ENCODE data around the gene ADAMTS6. TPM values are rescaled to one million over a fixed set of nuclear protein-coding genes. Genes with fewer than 3 reads are reported as not detected.

ADAMTS6 gene
- total RNA-seq, 1 experiment from 2014 or later = 2.8 TPM

- no peaks in the 10 kb centered on the region; the same call in 1 of the 2 replicates for H3K9me3 Mint-ChIP-seq
- no peak for ATAC-seq
These were observed 372.7 kb downstream of the ADAMTS6 start for GRCh38 chr5:65108786-65109743.

GRCh38 chr5:65105301-65105700, 376.4 kb downstream of the ADAMTS6 start:
- CTCF ChIA-PET = no interaction called here
- Mint-ChIP-seq H3K4me3 (no peak overlapping the region), H3K9me3 (no peaks in the 10 kb centered on the region; the same call in 1 of the 2 replicates), H3K4me1 (peaks cover 33% of the 10 kb centered on the region), H3K36me3 (no peaks in the 10 kb centered on the region), H3K27me3 (ENCODE audit: low read depth) (peaks cover 7% of the 10 kb centered on the region), H3K27ac (no peak overlapping the region)
- POLR2A ChIA-PET = no interaction called here
- TF ChIP-seq, protein P1, sequence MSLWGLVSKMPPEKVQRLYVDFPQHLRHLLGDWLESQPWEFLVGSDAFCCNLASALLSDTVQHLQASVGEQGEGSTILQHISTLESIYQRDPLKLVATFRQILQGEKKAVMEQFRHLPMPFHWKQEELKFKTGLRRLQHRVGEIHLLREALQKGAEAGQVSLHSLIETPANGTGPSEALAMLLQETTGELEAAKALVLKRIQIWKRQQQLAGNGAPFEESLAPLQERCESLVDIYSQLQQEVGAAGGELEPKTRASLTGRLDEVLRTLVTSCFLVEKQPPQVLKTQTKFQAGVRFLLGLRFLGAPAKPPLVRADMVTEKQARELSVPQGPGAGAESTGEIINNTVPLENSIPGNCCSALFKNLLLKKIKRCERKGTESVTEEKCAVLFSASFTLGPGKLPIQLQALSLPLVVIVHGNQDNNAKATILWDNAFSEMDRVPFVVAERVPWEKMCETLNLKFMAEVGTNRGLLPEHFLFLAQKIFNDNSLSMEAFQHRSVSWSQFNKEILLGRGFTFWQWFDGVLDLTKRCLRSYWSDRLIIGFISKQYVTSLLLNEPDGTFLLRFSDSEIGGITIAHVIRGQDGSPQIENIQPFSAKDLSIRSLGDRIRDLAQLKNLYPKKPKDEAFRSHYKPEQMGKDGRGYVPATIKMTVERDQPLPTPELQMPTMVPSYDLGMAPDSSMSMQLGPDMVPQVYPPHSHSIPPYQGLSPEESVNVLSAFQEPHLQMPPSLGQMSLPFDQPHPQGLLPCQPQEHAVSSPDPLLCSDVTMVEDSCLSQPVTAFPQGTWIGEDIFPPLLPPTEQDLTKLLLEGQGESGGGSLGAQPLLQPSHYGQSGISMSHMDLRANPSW (CRISPR knock-in tag; conservative IDR thresholded peaks at IDR 0.05; ENCODE audit: low read depth) = no peak
- ATAC-seq = no peak
- DNase-seq (ENCODE audit: low spot score) = no peak

More at GRCh38 chr5:65108786-65109743, 372.7 kb downstream of the ADAMTS6 start:
- Mint-ChIP-seq H3K36me3 (no peaks in the 10 kb centered on the region), H3K4me1 (peaks cover 5% of the 10 kb centered on the region), H3K27me3 (ENCODE audit: low read depth) (peaks cover 7% of the 10 kb centered on the region; the same call in 1 of the 2 replicates), H3K4me3 (no peak overlapping the region), H3K27ac (no peak overlapping the region)
- CTCF ChIA-PET = no interaction called here
- DNase-seq (ENCODE audit: low spot score) = no peak
- POLR2A ChIA-PET = no interaction called here
- TF ChIP-seq ZNF425 (CRISPR knock-in tag; conservative IDR thresholded peaks at IDR 0.05) (no peak), CREM (CRISPR knock-in tag; IDR thresholded peaks at IDR 0.05) (no peak), EMX1 (CRISPR knock-in tag; IDR thresholded peaks at IDR 0.05) (no peak)

DNA sequence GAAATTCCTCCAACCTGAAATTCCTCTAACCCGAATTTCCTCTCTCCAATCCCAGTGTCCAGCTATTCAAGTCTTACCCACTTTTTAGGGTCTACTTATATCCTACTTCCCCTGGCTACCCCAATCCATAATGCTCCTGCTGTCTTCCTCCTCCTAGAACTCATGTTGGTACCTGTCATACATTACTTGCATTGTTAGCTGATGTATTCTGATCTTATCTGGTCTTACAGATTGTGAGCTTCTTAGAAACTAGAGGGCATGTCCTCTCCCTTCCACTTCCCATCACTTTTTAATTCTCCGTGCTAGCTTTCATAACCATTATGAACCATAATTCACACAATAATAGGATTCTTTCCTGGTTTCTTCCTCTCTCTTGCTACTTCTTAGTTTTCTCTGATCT, 376.9 kb downstream of the ADAMTS6 start:
- CTCF ChIA-PET = interaction anchor here (6.6 kb wide), 1 partner anchor 378 kb away, joined by 66 read pairs; the partner anchor contains the start of gene ADAMTS6
- Mint-ChIP-seq H3K36me3 (no peaks in the 10 kb centered on the region), H3K4me3 (no peak overlapping the region), H3K4me1 (peaks cover 33% of the 10 kb centered on the region), H3K9me3 (no peaks in the 10 kb centered on the region; the same call in 1 of the 2 replicates), H3K27ac (no peak overlapping the region), H3K27me3 (ENCODE audit: low read depth) (peaks cover 7% of the 10 kb centered on the region)
- DNase-seq (ENCODE audit: low spot score) (no peak), ATAC-seq (no peak)
- POLR2A ChIA-PET = no interaction called here
- TF ChIP-seq, protein P2, sequence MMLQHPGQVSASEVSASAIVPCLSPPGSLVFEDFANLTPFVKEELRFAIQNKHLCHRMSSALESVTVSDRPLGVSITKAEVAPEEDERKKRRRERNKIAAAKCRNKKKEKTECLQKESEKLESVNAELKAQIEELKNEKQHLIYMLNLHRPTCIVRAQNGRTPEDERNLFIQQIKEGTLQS (CRISPR knock-in tag; conservative IDR thresholded peaks at IDR 0.05) = no peak

DNA sequence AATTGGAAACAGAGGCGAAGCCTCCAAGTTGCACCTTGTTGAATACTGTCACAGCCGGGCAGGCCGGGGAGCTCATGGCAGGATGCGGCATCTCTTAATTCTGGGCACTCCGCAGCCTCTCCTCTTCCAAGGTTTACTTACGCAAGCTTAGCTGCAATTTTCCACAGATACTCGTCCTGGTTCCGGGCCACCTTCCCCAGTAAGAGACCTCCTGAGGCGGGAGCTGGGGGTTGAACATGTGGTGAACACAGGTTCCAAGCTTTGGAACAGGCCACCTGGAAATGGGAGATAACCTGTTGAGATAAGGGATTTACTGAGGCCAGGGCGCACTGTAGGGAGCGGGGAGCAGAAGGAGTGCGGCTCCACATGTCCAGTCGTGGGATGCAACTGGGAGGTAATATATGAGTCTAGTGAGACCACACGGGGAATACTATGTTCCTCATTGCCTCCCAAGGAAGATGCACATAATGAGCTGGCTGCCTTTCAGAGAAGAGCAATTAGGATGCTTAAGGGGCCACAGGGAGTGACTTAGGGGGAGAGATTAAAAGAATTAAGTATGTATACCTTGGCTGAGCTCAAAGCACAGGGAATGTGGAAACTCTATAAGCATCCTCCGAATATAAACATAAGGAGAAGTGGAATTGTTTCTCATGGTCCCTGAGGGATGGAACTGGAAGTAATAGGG, 377.8 kb downstream of the ADAMTS6 start:
- DNase-seq (ENCODE audit: low spot score) = no peak
- H3K27me3 Mint-ChIP-seq (ENCODE audit: low read depth) = peaks cover 7% of the 10 kb centered on the region
- CTCF ChIA-PET = interaction anchor here (1.0 to 6.6 kb wide), 6 partner anchors 9 to 379 kb away, joined by 3 to 66 read pairs (median 4); partner anchors contain the start of gene ADAMTS6
- H3K4me1 Mint-ChIP-seq = peaks cover 33% of the 10 kb centered on the region
- peak overlapping the region; percentile 50 for H3K4me3 Mint-ChIP-seq
- peak overlapping the region; percentile 39 for H3K27ac Mint-ChIP-seq
- H3K36me3 Mint-ChIP-seq = no peaks in the 10 kb centered on the region
- H3K9me3 Mint-ChIP-seq = no peaks in the 10 kb centered on the region; the same call in 1 of the 2 replicates
- POLR2A ChIA-PET = interaction anchor here (0.7 to 2.0 kb wide), 6 partner anchors 9 to 619 kb away, joined by 3 to 13 read pairs (median 4); partner anchors contain the start of gene ADAMTS6
- 0 out of 2 replicates have a peak, but pooled peaks have one; percentile 1 for ATAC-seq
- TF ChIP-seq, protein P3, sequence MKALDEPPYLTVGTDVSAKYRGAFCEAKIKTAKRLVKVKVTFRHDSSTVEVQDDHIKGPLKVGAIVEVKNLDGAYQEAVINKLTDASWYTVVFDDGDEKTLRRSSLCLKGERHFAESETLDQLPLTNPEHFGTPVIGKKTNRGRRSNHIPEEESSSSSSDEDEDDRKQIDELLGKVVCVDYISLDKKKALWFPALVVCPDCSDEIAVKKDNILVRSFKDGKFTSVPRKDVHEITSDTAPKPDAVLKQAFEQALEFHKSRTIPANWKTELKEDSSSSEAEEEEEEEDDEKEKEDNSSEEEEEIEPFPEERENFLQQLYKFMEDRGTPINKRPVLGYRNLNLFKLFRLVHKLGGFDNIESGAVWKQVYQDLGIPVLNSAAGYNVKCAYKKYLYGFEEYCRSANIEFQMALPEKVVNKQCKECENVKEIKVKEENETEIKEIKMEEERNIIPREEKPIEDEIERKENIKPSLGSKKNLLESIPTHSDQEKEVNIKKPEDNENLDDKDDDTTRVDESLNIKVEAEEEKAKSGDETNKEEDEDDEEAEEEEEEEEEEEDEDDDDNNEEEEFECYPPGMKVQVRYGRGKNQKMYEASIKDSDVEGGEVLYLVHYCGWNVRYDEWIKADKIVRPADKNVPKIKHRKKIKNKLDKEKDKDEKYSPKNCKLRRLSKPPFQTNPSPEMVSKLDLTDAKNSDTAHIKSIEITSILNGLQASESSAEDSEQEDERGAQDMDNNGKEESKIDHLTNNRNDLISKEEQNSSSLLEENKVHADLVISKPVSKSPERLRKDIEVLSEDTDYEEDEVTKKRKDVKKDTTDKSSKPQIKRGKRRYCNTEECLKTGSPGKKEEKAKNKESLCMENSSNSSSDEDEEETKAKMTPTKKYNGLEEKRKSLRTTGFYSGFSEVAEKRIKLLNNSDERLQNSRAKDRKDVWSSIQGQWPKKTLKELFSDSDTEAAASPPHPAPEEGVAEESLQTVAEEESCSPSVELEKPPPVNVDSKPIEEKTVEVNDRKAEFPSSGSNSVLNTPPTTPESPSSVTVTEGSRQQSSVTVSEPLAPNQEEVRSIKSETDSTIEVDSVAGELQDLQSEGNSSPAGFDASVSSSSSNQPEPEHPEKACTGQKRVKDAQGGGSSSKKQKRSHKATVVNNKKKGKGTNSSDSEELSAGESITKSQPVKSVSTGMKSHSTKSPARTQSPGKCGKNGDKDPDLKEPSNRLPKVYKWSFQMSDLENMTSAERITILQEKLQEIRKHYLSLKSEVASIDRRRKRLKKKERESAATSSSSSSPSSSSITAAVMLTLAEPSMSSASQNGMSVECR (CRISPR knock-in tag; IDR thresholded peaks at IDR 0.05; ENCODE audit: borderline replicate concordance) = no peak
- no peak for TF ChIP-seq IRF2 (CRISPR knock-in tag; IDR thresholded peaks at IDR 0.05; ENCODE audit: borderline replicate concordance, low read depth)
- TF ChIP-seq, protein P1 (CRISPR knock-in tag; conservative IDR thresholded peaks at IDR 0.05; ENCODE audit: low read depth) = no peak
- TF ChIP-seq OVOL2 (CRISPR knock-in tag; IDR thresholded peaks at IDR 0.05; ENCODE audit: borderline replicate concordance) = no peak
- TF ChIP-seq NFE2L1 (CRISPR knock-in tag; IDR thresholded peaks at IDR 0.05) = no peak
- no peak for TF ChIP-seq KAT7 (CRISPR knock-in tag; IDR thresholded peaks at IDR 0.05; ENCODE audit: borderline replicate concordance)
- no peak for TF ChIP-seq GRHL2 (CRISPR knock-in tag; IDR thresholded peaks at IDR 0.05; ENCODE audit: insufficient replicate concordance, severe bottlenecking)
